ENCODE measurements around the gene VWA5A. TPM values are rescaled to one million over a fixed set of nuclear protein-coding genes. Genes with fewer than 3 reads are reported as not detected.

The VWA5A gene, protein sequence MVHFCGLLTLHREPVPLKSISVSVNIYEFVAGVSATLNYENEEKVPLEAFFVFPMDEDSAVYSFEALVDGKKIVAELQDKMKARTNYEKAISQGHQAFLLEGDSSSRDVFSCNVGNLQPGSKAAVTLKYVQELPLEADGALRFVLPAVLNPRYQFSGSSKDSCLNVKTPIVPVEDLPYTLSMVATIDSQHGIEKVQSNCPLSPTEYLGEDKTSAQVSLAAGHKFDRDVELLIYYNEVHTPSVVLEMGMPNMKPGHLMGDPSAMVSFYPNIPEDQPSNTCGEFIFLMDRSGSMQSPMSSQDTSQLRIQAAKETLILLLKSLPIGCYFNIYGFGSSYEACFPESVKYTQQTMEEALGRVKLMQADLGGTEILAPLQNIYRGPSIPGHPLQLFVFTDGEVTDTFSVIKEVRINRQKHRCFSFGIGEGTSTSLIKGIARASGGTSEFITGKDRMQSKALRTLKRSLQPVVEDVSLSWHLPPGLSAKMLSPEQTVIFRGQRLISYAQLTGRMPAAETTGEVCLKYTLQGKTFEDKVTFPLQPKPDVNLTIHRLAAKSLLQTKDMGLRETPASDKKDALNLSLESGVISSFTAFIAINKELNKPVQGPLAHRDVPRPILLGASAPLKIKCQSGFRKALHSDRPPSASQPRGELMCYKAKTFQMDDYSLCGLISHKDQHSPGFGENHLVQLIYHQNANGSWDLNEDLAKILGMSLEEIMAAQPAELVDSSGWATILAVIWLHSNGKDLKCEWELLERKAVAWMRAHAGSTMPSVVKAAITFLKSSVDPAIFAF
- polyA plus RNA-seq (2012; rRNA removed): 7.6 and 11.7 TPM in 2 replicates
- polyA plus RNA-seq (2012; cell fraction: cytosol; rRNA removed): 7.4 and 8.0 TPM in 2 replicates
- polyA plus RNA-seq (2012; cell fraction: nucleus; rRNA removed): 10.5 and 16.2 TPM in 2 replicates

DNA sequence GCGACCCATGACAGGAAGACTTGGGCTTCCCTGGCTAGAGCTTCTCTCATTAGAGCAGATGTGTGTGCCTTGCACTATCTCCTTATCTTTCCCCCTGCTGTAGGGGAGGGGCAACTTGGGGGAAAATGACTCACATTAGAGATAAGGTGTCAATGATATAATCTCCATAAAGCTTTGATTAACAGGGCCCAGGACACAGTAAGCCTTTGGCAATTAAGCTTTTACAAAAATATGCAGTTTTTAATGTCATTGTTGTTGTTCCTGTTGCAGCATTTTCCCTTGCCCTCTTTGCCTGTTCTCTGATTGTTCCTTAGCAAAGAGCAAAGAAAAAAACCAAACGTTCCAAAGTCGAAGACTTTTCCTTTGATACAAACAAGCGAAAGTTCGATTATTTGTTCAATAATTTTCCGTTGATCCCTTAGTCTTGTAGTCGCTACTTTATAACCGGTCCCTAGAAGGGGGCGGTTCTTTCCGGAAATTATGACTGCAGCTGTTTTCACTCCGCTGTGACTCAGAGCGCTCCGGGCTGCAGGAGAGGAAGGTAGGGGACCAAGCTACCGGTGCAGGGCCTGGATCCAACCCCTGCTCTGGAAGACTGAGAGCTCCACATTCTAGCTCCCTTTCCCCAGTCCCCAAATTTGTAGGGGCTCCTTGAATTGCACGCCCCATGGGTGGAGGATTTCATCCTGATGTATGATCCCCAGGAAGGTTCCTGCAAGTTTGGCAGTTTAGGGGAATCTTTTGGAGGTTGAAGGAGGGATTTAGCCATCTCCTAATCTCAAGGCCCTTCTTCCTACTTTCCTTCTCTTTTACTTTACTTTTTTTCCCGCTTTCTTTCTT, at the start of gene VWA5A:
Gene VWA5A, plus strand, starts transcription at position 509 of the 840 bp plus-strand sequence. CDS start 2,062 bp downstream, outside the sequence.
- Histone ChIP-seq H3K9me3 (no peaks in the 10 kb centered on the region), H3K27me3 (ENCODE audit: insufficient read depth) (no peaks in the 10 kb centered on the region), H3K4me3 (ENCODE audit: low read depth in 2 of 2, low read length in 1 of 2) (peak within 1 kb of the TSS; percentile 60 to 65), H3K79me2 (ENCODE audit: insufficient read depth) (no peaks in the 10 kb centered on the region), H4K20me1 (ENCODE audit: insufficient read depth) (no peaks in the 10 kb centered on the region), H3K27ac (ENCODE audit: low read depth in 2 of 2, low read length in 1 of 2) (peak within 1 kb of the TSS in 1 of 2 experiments; percentile 68; a peak in 1 of 4 replicates), H3K36me3 (replicated peaks in 1 of 2; ENCODE audit: control insufficient read depth in 1 of 2, insufficient read depth in 2 of 2, low read length in 1 of 2) (peaks cover 0 to 6% of the 10 kb centered on the region in 2 experiments), H3K4me2 (peak within 1 kb of the TSS; percentile 71), H3K9ac (peak within 1 kb of the TSS; percentile 20; the same call in 1 of the 2 replicates), H3K9me2 (no peaks in the 10 kb centered on the region), H3F3A (replicated peaks; ENCODE audit: insufficient read depth) (no peaks in the 10 kb centered on the region), H2AFZ (ENCODE audit: low read depth) (peak within 1 kb of the TSS; percentile 87), H3K4me1 (ENCODE audit: control insufficient read depth in 1 of 2, insufficient read depth in 2 of 2, low read depth in 1 of 2, low read length in 1 of 2) (peaks cover 6% of the 10 kb centered on the region in 2 experiments; a peak in 3 of 4 replicates)
- WGBS (ENCODE audit: low lambda C conversion rate): 9% methylated on average over 15 of the region's 16 CpGs
- DNase-seq: peak; percentile 80
- ChIA-PET POLR2A (no interaction called here), CTCF (interaction anchor here (1.1 to 1.8 kb wide), 4 partner anchors 11 to 79 kb away, joined by 4 to 6 read pairs (median 5); no protein-coding TSS in a partner anchor)
- 0 out of 2 replicates have a peak, but pooled peaks have one; percentile 53 for TF ChIP-seq ELF1 (IDR thresholded peaks at IDR 0.05)
- TF ChIP-seq, protein P1, sequence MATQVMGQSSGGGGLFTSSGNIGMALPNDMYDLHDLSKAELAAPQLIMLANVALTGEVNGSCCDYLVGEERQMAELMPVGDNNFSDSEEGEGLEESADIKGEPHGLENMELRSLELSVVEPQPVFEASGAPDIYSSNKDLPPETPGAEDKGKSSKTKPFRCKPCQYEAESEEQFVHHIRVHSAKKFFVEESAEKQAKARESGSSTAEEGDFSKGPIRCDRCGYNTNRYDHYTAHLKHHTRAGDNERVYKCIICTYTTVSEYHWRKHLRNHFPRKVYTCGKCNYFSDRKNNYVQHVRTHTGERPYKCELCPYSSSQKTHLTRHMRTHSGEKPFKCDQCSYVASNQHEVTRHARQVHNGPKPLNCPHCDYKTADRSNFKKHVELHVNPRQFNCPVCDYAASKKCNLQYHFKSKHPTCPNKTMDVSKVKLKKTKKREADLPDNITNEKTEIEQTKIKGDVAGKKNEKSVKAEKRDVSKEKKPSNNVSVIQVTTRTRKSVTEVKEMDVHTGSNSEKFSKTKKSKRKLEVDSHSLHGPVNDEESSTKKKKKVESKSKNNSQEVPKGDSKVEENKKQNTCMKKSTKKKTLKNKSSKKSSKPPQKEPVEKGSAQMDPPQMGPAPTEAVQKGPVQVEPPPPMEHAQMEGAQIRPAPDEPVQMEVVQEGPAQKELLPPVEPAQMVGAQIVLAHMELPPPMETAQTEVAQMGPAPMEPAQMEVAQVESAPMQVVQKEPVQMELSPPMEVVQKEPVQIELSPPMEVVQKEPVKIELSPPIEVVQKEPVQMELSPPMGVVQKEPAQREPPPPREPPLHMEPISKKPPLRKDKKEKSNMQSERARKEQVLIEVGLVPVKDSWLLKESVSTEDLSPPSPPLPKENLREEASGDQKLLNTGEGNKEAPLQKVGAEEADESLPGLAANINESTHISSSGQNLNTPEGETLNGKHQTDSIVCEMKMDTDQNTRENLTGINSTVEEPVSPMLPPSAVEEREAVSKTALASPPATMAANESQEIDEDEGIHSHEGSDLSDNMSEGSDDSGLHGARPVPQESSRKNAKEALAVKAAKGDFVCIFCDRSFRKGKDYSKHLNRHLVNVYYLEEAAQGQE (IDR thresholded peaks at IDR 0.05; ENCODE audit: low read depth, low read length): no peak; the same call in 1 of the 2 replicates
- TF ChIP-seq, protein P2, sequence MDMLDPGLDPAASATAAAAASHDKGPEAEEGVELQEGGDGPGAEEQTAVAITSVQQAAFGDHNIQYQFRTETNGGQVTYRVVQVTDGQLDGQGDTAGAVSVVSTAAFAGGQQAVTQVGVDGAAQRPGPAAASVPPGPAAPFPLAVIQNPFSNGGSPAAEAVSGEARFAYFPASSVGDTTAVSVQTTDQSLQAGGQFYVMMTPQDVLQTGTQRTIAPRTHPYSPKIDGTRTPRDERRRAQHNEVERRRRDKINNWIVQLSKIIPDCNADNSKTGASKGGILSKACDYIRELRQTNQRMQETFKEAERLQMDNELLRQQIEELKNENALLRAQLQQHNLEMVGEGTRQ (IDR thresholded peaks at IDR 0.05; ENCODE audit: borderline replicate concordance, low read depth, low read length): no peak
- no peak for TF ChIP-seq RXRA (IDR thresholded peaks at IDR 0.05; ENCODE audit: borderline replicate concordance, low read depth)
- peak; percentile 19 for TF ChIP-seq CHD2 (IDR thresholded peaks at IDR 0.05; ENCODE audit: low read length, partially characterized antibody)
- no peak for TF ChIP-seq EZH2phosphoT487 (IDR thresholded peaks at IDR 0.05; ENCODE audit: borderline replicate concordance, low read depth)
- no peak; the same call in 1 of the 2 replicates for TF ChIP-seq NFIC (IDR thresholded peaks at IDR 0.05; ENCODE audit: borderline replicate concordance)
- no peak for TF ChIP-seq YY1 (IDR thresholded peaks at IDR 0.05; ENCODE audit: low read depth)
- TF ChIP-seq TEAD4 (IDR thresholded peaks at IDR 0.05; ENCODE audit: borderline replicate concordance, insufficient read depth): no peak
- peak; percentile 90; the same call in 1 of the 2 replicates for TF ChIP-seq SIN3A (IDR thresholded peaks at IDR 0.05; ENCODE audit: borderline replicate concordance, low read depth, low read length)
- TF ChIP-seq, protein P3, sequence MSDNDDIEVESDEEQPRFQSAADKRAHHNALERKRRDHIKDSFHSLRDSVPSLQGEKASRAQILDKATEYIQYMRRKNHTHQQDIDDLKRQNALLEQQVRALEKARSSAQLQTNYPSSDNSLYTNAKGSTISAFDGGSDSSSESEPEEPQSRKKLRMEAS (IDR thresholded peaks at IDR 0.05; ENCODE audit: low read depth): peak; percentile 50; the same call in 1 of the 2 replicates
- TF ChIP-seq, protein P4, sequence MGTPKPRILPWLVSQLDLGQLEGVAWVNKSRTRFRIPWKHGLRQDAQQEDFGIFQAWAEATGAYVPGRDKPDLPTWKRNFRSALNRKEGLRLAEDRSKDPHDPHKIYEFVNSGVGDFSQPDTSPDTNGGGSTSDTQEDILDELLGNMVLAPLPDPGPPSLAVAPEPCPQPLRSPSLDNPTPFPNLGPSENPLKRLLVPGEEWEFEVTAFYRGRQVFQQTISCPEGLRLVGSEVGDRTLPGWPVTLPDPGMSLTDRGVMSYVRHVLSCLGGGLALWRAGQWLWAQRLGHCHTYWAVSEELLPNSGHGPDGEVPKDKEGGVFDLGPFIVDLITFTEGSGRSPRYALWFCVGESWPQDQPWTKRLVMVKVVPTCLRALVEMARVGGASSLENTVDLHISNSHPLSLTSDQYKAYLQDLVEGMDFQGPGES (IDR thresholded peaks at IDR 0.05; ENCODE audit: low read depth, low read length): peak; percentile 93
- peak in 1 of 2 experiments; percentile 21; a peak in 1 of 4 replicates for TF ChIP-seq EP300 (IDR thresholded peaks at IDR 0.05; ENCODE audit: borderline replicate concordance in 1 of 2, low read depth in 1 of 2, low read length in 1 of 2)
- peak; percentile 78; the same call in 1 of the 2 replicates for TF ChIP-seq FOSL2 (IDR thresholded peaks at IDR 0.05; ENCODE audit: borderline replicate concordance, low read depth)
- no peak for TF ChIP-seq RAD21 (IDR thresholded peaks at IDR 0.05; ENCODE audit: low read length)
- TF ChIP-seq, protein P5, sequence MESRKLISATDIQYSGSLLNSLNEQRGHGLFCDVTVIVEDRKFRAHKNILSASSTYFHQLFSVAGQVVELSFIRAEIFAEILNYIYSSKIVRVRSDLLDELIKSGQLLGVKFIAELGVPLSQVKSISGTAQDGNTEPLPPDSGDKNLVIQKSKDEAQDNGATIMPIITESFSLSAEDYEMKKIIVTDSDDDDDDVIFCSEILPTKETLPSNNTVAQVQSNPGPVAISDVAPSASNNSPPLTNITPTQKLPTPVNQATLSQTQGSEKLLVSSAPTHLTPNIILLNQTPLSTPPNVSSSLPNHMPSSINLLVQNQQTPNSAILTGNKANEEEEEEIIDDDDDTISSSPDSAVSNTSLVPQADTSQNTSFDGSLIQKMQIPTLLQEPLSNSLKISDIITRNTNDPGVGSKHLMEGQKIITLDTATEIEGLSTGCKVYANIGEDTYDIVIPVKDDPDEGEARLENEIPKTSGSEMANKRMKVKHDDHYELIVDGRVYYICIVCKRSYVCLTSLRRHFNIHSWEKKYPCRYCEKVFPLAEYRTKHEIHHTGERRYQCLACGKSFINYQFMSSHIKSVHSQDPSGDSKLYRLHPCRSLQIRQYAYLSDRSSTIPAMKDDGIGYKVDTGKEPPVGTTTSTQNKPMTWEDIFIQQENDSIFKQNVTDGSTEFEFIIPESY (IDR thresholded peaks at IDR 0.05; ENCODE audit: borderline replicate concordance, low read depth): no peak
- peak; percentile 76 for TF ChIP-seq TCF12 (IDR thresholded peaks at IDR 0.05)
- no peak for TF ChIP-seq GABPA (IDR thresholded peaks at IDR 0.05; ENCODE audit: low read depth)
- TF ChIP-seq TAF1 (IDR thresholded peaks at IDR 0.05; ENCODE audit: borderline replicate concordance, low read depth, low read length): peak; percentile 98

Data from SK-N-SH (cell line).